Keratinocyte (primary cell): ENCODE results near the gene DCAF7. TPM values are rescaled to one million over a fixed set of nuclear protein-coding genes. Genes with fewer than 3 reads are reported as not detected.

ENCODE experiments used
- DNase-seq: peaks from one replicate; pipeline ENCODE4 v3.0.0-alpha.2; 2011; ENCODE audit warnings: low read depth, missing footprints, low spot score
- FAIRE-seq: peaks from 2 replicates; lab custom pipeline; 2011; peaks lifted over from hg19 to GRCh38; lab: Jason Lieb, UNC
- H2AFZ ChIP-seq: 2 replicates; pipeline ENCODE4 v1.6.0; 2012; ENCODE audit warnings: low read length, control low read depth, inconsistent platforms; ENCODE audit not compliant: control insufficient read depth
- H3K27ac ChIP-seq: 2 replicates; pipeline ENCODE4 v1.5.1; 2011; ENCODE audit warnings: low read length; ENCODE audit not compliant: control insufficient read depth, insufficient read depth
- H3K27me3 ChIP-seq: 3 replicates; pipeline ENCODE4 v1.6.0; 2011; ENCODE audit warnings: low read length; ENCODE audit not compliant: control insufficient read depth, insufficient read depth; ENCODE audit errors: extremely low read depth
- H3K36me3 ChIP-seq, 2 experiments: 2 replicates in 1 of 2; 3 replicates in 1 of 2; pipeline ENCODE4 v1.5.1; 2011; ENCODE audit warnings: low read length in 2 of 2, mild to moderate bottlenecking in 1 of 2; ENCODE audit not compliant: control insufficient read depth in 2 of 2, insufficient read depth in 2 of 2; ENCODE audit errors: extremely low read depth in 1 of 2
- H3K4me1 ChIP-seq: 3 replicates; pipeline ENCODE4 v1.5.1; 2011; ENCODE audit warnings: low read length; ENCODE audit not compliant: control insufficient read depth, insufficient read depth; ENCODE audit errors: extremely low read depth
- H3K4me2 ChIP-seq: 3 replicates; pipeline ENCODE4 v1.6.0; 2011; ENCODE audit warnings: low read depth, low read length; ENCODE audit not compliant: control insufficient read depth, insufficient read depth; ENCODE audit errors: extremely low read depth
- H3K4me3 ChIP-seq, 3 experiments: fragments of 200-600 bp in 1 of 3; sonication (generic) in 1 of 3; 2 replicates in 2 of 3; 3 replicates in 1 of 3; pipeline ENCODE4 v1.5.1; 2011 to 2016; ENCODE audit warnings: low read length in 3 of 3, mild to moderate bottlenecking in 3 of 3, control low read depth in 2 of 3, inconsistent platforms in 1 of 3, low read depth in 1 of 3, mixed read lengths in 1 of 3, mixed run types in 1 of 3, moderate library complexity in 1 of 3; ENCODE audit not compliant: control insufficient read depth in 2 of 3, insufficient read depth in 2 of 3; ENCODE audit errors: extremely low read depth in 1 of 3
- H3K79me2 ChIP-seq: 2 replicates; pipeline ENCODE4 v1.6.0; 2012; ENCODE audit warnings: low read length; ENCODE audit not compliant: control insufficient read depth, insufficient read depth
- H3K9ac ChIP-seq: 3 replicates; pipeline ENCODE4 v1.6.0; 2011; ENCODE audit warnings: low read length; ENCODE audit not compliant: control insufficient read depth, insufficient read depth; ENCODE audit errors: extremely low read depth
- H3K9me1 ChIP-seq: 3 replicates; pipeline ENCODE4 v1.6.0; 2011; ENCODE audit warnings: low read length; ENCODE audit not compliant: control insufficient read depth, insufficient read depth; ENCODE audit errors: extremely low read depth
- H3K9me3 ChIP-seq: 2 replicates; pipeline ENCODE4 v1.5.1; 2012; ENCODE audit warnings: low read depth, low read length; ENCODE audit not compliant: control insufficient read depth
- H4K20me1 ChIP-seq: 3 replicates; pipeline ENCODE4 v1.6.0; 2011; ENCODE audit warnings: low read length; ENCODE audit not compliant: control insufficient read depth, insufficient read depth; ENCODE audit errors: extremely low read depth
- EZH2 ChIP-seq: IDR thresholded peaks from one replicate; pipeline ENCODE4 v1.6.1; 2012; ENCODE audit warnings: inconsistent platforms, mild to moderate bottlenecking, low read length, moderate library complexity
- dilution Hi-C: fragments of 300-500 bp; cut with MboI; formaldehyde crosslinking; loops from one replicate; pipeline ENCODE4 v1.7.0; 2020; ENCODE audit warnings: low sequenced_read_pairs; ENCODE audit not compliant: extremely low pct_ligation_motif_present
- polyA plus RNA-seq, 5 experiments: library from polyadenylated mRNA; depleted of rRNA in 3 of 5; stranded (reverse) in 3 of 5; stranded (forward) in 1 of 5; unstranded in 1 of 5; fragments of >200 nt; gene quantifications; 1 replicate in 1 of 5; 2 replicates in 3 of 5; 3 replicates in 1 of 5; pipeline versions ENCODE4 v1.2.1 to v1.2.3, GENCODE V29; 2011 to 2012; ENCODE audit warnings: missing spikeins in 2 of 5, low read depth in 1 of 5, low replicate concordance in 1 of 5
- TF ChIP-seq, protein P1 (sequence below), 3 experiments: IDR thresholded peaks in 1 of 3; conservative IDR thresholded peaks in 1 of 3; optimal IDR thresholded peaks in 1 of 3; 2 replicates in 2 of 3; 3 replicates in 1 of 3; pipeline versions ENCODE3 to v1.5.1; 2011; ENCODE audit warnings: low read length in 3 of 3, mild to moderate bottlenecking in 3 of 3, moderate library complexity in 2 of 3, control low read depth in 1 of 3, inconsistent platforms in 1 of 3; ENCODE audit not compliant: insufficient read depth in 2 of 3; ENCODE audit errors: extremely low read depth in 1 of 3

DCAF7 gene
- polyA plus RNA-seq, 1 donor (not counting 4 experiments of a cell fraction or from before 2014, with no cell fraction given), result 32.6 TPM

DNA sequence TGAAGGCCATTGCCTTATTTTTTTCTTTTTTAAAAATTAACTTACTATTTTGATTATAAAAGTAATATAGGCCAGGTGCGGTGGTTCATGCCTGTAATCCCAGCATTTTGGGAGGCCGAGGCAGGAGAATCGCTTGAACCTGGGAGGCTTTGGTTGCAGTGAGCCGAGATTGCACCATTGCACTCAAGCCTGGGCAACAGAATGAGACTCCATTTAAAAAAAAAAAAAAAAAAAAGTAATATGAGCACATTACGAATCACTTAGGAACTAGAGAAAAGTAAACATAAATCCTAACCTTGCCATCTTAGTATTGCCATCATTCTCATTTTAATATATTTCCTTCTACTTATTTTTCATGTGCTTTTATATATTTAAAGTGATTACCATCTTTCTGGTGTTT, 37.5 kb downstream of the DCAF7 start:
- H3K27me3 ChIP-seq, result no peaks in the 10 kb centered on the region
- H3K4me1 ChIP-seq, result no peaks in the 10 kb centered on the region
- no peak overlapping the region for H3K27ac ChIP-seq
- H3K4me2 ChIP-seq, result no peak overlapping the region
- no peak for DNase-seq
- FAIRE-seq, result no peak
- no peak overlapping the region for H3K4me3 ChIP-seq
- no peaks in the 10 kb centered on the region for H3K79me2 ChIP-seq
- H3K9me1 ChIP-seq, result no peaks in the 10 kb centered on the region
- peaks cover 31 to 33% of the 10 kb centered on the region in 2 experiments for H3K36me3 ChIP-seq
- no peak for TF ChIP-seq EZH2
- TF ChIP-seq, protein P1, sequence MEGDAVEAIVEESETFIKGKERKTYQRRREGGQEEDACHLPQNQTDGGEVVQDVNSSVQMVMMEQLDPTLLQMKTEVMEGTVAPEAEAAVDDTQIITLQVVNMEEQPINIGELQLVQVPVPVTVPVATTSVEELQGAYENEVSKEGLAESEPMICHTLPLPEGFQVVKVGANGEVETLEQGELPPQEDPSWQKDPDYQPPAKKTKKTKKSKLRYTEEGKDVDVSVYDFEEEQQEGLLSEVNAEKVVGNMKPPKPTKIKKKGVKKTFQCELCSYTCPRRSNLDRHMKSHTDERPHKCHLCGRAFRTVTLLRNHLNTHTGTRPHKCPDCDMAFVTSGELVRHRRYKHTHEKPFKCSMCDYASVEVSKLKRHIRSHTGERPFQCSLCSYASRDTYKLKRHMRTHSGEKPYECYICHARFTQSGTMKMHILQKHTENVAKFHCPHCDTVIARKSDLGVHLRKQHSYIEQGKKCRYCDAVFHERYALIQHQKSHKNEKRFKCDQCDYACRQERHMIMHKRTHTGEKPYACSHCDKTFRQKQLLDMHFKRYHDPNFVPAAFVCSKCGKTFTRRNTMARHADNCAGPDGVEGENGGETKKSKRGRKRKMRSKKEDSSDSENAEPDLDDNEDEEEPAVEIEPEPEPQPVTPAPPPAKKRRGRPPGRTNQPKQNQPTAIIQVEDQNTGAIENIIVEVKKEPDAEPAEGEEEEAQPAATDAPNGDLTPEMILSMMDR (optimal IDR thresholded peaks at IDR 0.05 in 1 of 3, IDR thresholded peaks at IDR 0.05 in 1 of 3, conservative IDR thresholded peaks at IDR 0.05 in 1 of 3; ENCODE audit: extremely low read depth in 1 of 3, insufficient read depth in 2 of 3, low read length in 3 of 3), result no peak
- no peak overlapping the region for H3K9ac ChIP-seq
- dilution Hi-C loops, result no loop called here
- H3K9me3 ChIP-seq, result no peaks in the 10 kb centered on the region
- H4K20me1 ChIP-seq, result no peaks in the 10 kb centered on the region
- no peak overlapping the region for H2AFZ ChIP-seq

GRCh38 chr17:63588797-63589196, 38.5 kb downstream of the DCAF7 start:
- H3K27me3 ChIP-seq, result no peaks in the 10 kb centered on the region
- FAIRE-seq, result no peak
- no peaks in the 10 kb centered on the region for H3K79me2 ChIP-seq
- H3K9ac ChIP-seq, result no peak overlapping the region
- no peaks in the 10 kb centered on the region for H3K9me3 ChIP-seq
- H3K4me3 ChIP-seq, result no peak overlapping the region
- no peak overlapping the region for H3K4me2 ChIP-seq
- H3K27ac ChIP-seq, result no peak overlapping the region
- TF ChIP-seq, protein P1 (optimal IDR thresholded peaks at IDR 0.05 in 1 of 3, IDR thresholded peaks at IDR 0.05 in 1 of 3, conservative IDR thresholded peaks at IDR 0.05 in 1 of 3; ENCODE audit: extremely low read depth in 1 of 3, insufficient read depth in 2 of 3, low read length in 3 of 3), result no peak
- TF ChIP-seq EZH2, result no peak
- no peak overlapping the region for H2AFZ ChIP-seq
- H3K36me3 ChIP-seq, result peaks cover 27 to 33% of the 10 kb centered on the region in 2 experiments
- no peaks in the 10 kb centered on the region for H3K9me1 ChIP-seq
- no peaks in the 10 kb centered on the region for H3K4me1 ChIP-seq
- no peaks in the 10 kb centered on the region for H4K20me1 ChIP-seq
- dilution Hi-C loops, result no loop called here
- DNase-seq, result no peak
